Nephron progenitor cell (in vitro differentiated cells): ENCODE data around the gene NLGN2.

ENCODE experiments used
- DNase-seq: peaks from one replicate; pipeline ENCODE4 v3.0.0; 2021
- H3K27ac Mint-ChIP-seq: 2 replicates; pipeline ENCODE4 v1.8.0; 2021; ENCODE audit warnings: mild to moderate bottlenecking, moderate library complexity, mixed read lengths
- H3K27me3 Mint-ChIP-seq: 2 replicates; pipeline ENCODE4 v1.8.0; 2021; ENCODE audit warnings: mild to moderate bottlenecking, low read depth, mixed read lengths; ENCODE audit not compliant: poor library complexity
- H3K36me3 Mint-ChIP-seq: 2 replicates; pipeline ENCODE4 v1.8.0; 2021; ENCODE audit warnings: low read depth, mixed read lengths
- H3K4me1 Mint-ChIP-seq: 2 replicates; pipeline ENCODE4 v1.8.0; 2021; ENCODE audit warnings: mixed read lengths
- H3K4me3 Mint-ChIP-seq: 2 replicates; pipeline ENCODE4 v1.8.0; 2021; ENCODE audit warnings: mild to moderate bottlenecking, moderate library complexity, mixed read lengths
- H3K9me3 Mint-ChIP-seq: 2 replicates; pipeline ENCODE4 v1.8.0; 2021; ENCODE audit warnings: mild to moderate bottlenecking, moderate library complexity, mixed read lengths
- CTCF ChIP-seq: fragments of 200-600 bp; sonication (generic); IDR thresholded peaks from 2 replicates; pipeline ENCODE4 v1.5.0; 2021; ENCODE audit warnings: antibody characterized with exemption

NLGN2 gene

GRCh38 chr17:7369825-7370224, 37.8 kb upstream of the NLGN2 start:
- no peak for DNase-seq
- Mint-ChIP-seq H3K9me3 (no peaks in the 10 kb centered on the region), H3K27ac (no peak overlapping the region), H3K36me3 (no peaks in the 10 kb centered on the region), H3K4me1 (no peaks in the 10 kb centered on the region), H3K4me3 (no peak overlapping the region), H3K27me3 (peaks cover 40% of the 10 kb centered on the region)
- TF ChIP-seq CTCF, result no peak

GRCh38 chr17:7370853-7371252, 36.8 kb upstream of the NLGN2 start:
- peaks cover 40% of the 10 kb centered on the region for H3K27me3 Mint-ChIP-seq
- no peak overlapping the region for H3K27ac Mint-ChIP-seq
- H3K4me3 Mint-ChIP-seq, result no peak overlapping the region
- H3K9me3 Mint-ChIP-seq, result no peaks in the 10 kb centered on the region
- DNase-seq, result no peak
- H3K4me1 Mint-ChIP-seq, result no peaks in the 10 kb centered on the region
- no peaks in the 10 kb centered on the region for H3K36me3 Mint-ChIP-seq
- TF ChIP-seq CTCF, result no peak

GRCh38 chr17:7374353-7374752, 33.3 kb upstream of the NLGN2 start:
- no peak overlapping the region for H3K4me3 Mint-ChIP-seq
- H3K9me3 Mint-ChIP-seq, result peaks cover 18% of the 10 kb centered on the region
- no peaks in the 10 kb centered on the region for H3K36me3 Mint-ChIP-seq
- DNase-seq, result no peak
- H3K27me3 Mint-ChIP-seq, result peaks cover 50% of the 10 kb centered on the region
- TF ChIP-seq CTCF, result no peak
- H3K27ac Mint-ChIP-seq, result no peak overlapping the region
- H3K4me1 Mint-ChIP-seq, result no peaks in the 10 kb centered on the region

- no peak for DNase-seq
- Mint-ChIP-seq H3K4me3 (no peak overlapping the region), H3K27me3 (peaks cover 72% of the 10 kb centered on the region)
Measured at GRCh38 chr17:7379134-7379533, 28.5 kb upstream of the NLGN2 start.

GRCh38 chr17:7380321-7380720, 27.3 kb upstream of the NLGN2 start:
- no peak overlapping the region for H3K27ac Mint-ChIP-seq
- no peak for DNase-seq
- H3K4me1 Mint-ChIP-seq, result peaks cover 10% of the 10 kb centered on the region
- TF ChIP-seq CTCF, result no peak
- H3K36me3 Mint-ChIP-seq, result no peaks in the 10 kb centered on the region
- peak overlapping the region; percentile 78 for H3K4me3 Mint-ChIP-seq
- peaks cover 28% of the 10 kb centered on the region for H3K9me3 Mint-ChIP-seq
- peaks cover 78% of the 10 kb centered on the region for H3K27me3 Mint-ChIP-seq

More at GRCh38 chr17:7379134-7379533, 28.5 kb upstream of the NLGN2 start:
- Mint-ChIP-seq H3K4me1 (peaks cover 6% of the 10 kb centered on the region), H3K36me3 (no peaks in the 10 kb centered on the region), H3K9me3 (peaks cover 28% of the 10 kb centered on the region), H3K27ac (no peak overlapping the region)
- TF ChIP-seq CTCF, result no peak

GRCh38 chr17:7380855-7381683, 26.6 kb upstream of the NLGN2 start, which contains the start of gene TNK1:
TSS of gene TNK1 (plus strand) at chr17:7381089. CDS start at chr17:7382927, 1,838 bp downstream.
- H3K27ac Mint-ChIP-seq, result no peak within 1 kb of the TSS
- DNase-seq, result peak; percentile 53
- H3K4me1 Mint-ChIP-seq, result peaks cover 10% of the 10 kb centered on the region

More at GRCh38 chr17:7380855-7381683, 26.6 kb upstream of the NLGN2 start, which contains the start of gene TNK1:
- TF ChIP-seq CTCF, result no peak
- peak within 1 kb of the TSS; percentile 78 for H3K4me3 Mint-ChIP-seq
- H3K9me3 Mint-ChIP-seq, result peaks cover 28% of the 10 kb centered on the region
- H3K27me3 Mint-ChIP-seq, result peaks cover 78% of the 10 kb centered on the region
- H3K36me3 Mint-ChIP-seq, result no peaks in the 10 kb centered on the region
